ENCODE results near the gene MSMB. TPM values are rescaled to one million over a fixed set of nuclear protein-coding genes. Genes with fewer than 3 reads are reported as not detected.

The MSMB gene
- total and polyA plus RNA-seq, 9 of the 15 experiments (the other 6 are each of a cell fraction or from before 2014, with no cell fraction given) = 0.21 to 0.60 TPM; not detected in 7

DNA sequence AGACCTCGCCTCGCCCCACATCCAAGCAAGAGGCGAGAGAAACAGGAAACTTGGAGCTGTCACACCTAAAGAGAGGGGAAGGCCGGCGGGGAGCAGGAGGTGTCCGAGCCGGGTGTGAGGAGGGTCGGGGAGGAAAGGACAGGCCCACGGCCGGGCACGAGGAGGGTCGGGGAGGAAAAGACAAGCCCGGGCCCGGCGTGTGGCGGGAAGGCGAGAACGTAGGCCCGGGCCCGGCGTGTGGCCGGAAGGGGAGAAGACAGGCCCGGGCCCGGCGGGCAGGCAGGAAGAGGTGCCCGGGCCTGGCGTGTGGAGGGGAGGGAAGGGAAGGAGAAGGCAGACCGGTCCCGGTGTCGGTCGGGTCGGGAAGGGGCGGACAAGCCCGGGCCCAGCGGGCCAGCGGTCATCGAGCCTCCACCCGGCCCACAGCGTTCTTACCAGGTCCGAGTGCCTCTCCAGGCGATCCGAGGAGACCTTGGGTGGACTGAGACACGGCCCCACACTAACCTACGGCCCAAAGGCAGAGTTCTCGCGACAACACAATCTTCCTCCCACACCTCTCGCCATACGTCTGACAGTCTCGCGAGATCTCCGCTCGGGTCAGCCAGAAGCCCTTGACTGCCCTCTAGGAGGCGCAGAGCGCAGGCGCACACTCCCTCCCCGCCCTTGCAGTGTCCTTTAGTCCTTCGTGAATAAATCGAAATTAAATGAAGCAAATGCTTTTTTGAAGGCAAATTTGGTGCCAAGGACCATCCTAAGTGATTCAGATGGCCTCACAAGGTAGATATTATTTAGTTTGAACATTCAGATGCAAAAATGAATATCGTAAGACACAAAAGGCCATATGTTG, 15.8 kb downstream of the MSMB start, which contains the start of gene NCOA4 (continued):
- TF ChIP-seq, protein P1, sequence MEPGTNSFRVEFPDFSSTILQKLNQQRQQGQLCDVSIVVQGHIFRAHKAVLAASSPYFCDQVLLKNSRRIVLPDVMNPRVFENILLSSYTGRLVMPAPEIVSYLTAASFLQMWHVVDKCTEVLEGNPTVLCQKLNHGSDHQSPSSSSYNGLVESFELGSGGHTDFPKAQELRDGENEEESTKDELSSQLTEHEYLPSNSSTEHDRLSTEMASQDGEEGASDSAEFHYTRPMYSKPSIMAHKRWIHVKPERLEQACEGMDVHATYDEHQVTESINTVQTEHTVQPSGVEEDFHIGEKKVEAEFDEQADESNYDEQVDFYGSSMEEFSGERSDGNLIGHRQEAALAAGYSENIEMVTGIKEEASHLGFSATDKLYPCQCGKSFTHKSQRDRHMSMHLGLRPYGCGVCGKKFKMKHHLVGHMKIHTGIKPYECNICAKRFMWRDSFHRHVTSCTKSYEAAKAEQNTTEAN (CRISPR knock-in tag; IDR thresholded peaks at IDR 0.05) = 0 out of 2 replicates have a peak, but pooled peaks have one; percentile 70

DNA sequence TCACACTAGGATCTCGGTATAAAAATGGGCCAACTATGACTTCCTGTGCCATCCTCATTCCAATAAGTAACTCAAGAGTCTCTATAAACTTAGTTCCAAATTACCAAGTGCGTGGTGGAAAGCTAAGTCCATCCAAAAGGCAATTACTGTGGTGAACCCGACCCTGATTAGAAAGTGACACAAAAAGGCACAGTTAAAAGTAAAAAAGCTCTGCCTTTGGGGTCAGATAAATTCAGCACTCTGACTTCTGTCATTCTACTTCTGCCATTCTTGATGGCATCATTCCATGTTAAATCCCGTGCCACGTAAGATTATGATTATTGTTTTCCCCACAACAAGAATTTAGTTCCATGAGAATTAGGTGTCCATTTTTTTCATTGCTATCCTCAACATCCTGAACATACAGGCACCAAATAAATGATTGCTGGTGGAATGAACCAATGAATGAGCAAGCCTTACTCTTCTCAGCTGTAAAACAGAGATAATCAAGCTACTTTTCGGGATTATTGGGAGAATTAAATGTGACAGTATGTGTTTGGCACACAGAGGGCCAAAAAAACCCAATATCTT, 16.5 kb downstream of the MSMB start:
- POLR2A ChIA-PET = interaction anchor here (0.6 to 3.0 kb wide), 12 partner anchors 10 to 56 kb away, joined by 3 to 14 read pairs (median 4); partner anchors contain the start of gene MSMB
- peak overlapping the region; percentile 93; the same call in 1 of the 2 replicates for H2AFZ ChIP-seq (ENCODE audit: low read depth, low read length)
- ATAC-seq = no peak

More for the DNA sequence above, 16.5 kb downstream of the MSMB start:
- TF ChIP-seq ZNF174 (CRISPR knock-in tag; IDR thresholded peaks at IDR 0.05) = no peak
- no peak for TF ChIP-seq ZNF316 (IDR thresholded peaks at IDR 0.05)
- 0 out of 2 replicates have a peak, but pooled peaks have one; percentile 8 for TF ChIP-seq KAT7 (CRISPR knock-in tag; IDR thresholded peaks at IDR 0.05; ENCODE audit: borderline replicate concordance)
- Histone ChIP-seq H3K79me2 (ENCODE audit: control insufficient read depth, insufficient read depth, low read length) (peaks cover 59% of the 10 kb centered on the region), H3K9ac (ENCODE audit: insufficient read depth in 1 of 2, low read depth in 2 of 2, low read length in 2 of 2) (peak overlapping the region; percentile 94 to 99), H4K20me1 (replicated peaks; ENCODE audit: control insufficient read depth, insufficient read depth, low read length) (peaks cover 5% of the 10 kb centered on the region; the same call in 1 of the 2 replicates), H3K4me1 (replicated peaks in 1 of 2; ENCODE audit: control insufficient read depth in 2 of 2, insufficient read depth in 2 of 2, low read length in 2 of 2) (peaks cover 26 to 67% of the 10 kb centered on the region in 2 experiments), H3K27ac (ENCODE audit: extremely low read depth, low read depth, low read length) (peak overlapping the region; percentile 92), H3K27me3 (ENCODE audit: control insufficient read depth in 2 of 2, insufficient read depth in 2 of 2, low read length in 2 of 2) (no peaks in the 10 kb centered on the region), H3K36me3 (ENCODE audit: control insufficient read depth, insufficient read depth, low read length) (peaks cover 36% of the 10 kb centered on the region), H3K4me3 (peak overlapping the region; percentile 85), H3K4me2 (ENCODE audit: insufficient read depth, low read length) (peak overlapping the region; percentile 92), H3K9me3 (replicated peaks; ENCODE audit: control insufficient read depth, insufficient read depth, low read depth, low read length) (no peaks in the 10 kb centered on the region), H3K9me1 (ENCODE audit: control insufficient read depth, insufficient read depth, low read length) (peaks cover 3% of the 10 kb centered on the region)
- FAIRE-seq = no peak
- WGBS (ENCODE audit: insufficient coverage, low coverage, missing lambda C conversion rate) = 2% methylated on average over 6 of the region's 6 CpGs
- TSS peak; percentile 58 for BruUV-seq (replicated peaks)
- DNase-seq (ENCODE audit: extremely low read depth in 1 of 4, low spot score in 3 of 4) = no peak
- intact Hi-C loops (cut with micrococcal nuclease) = loop anchor here (5.0 kb wide), 2 partner anchors 198 to 562 kb away; no protein-coding TSS in a partner anchor
- CTCF ChIA-PET (ENCODE audit: low intra/inter-chr PET ratio) = no interaction called here
- in situ Hi-C loops (cut with MboI) = loop anchor here (5.0 kb wide), 1 partner anchor 567 kb away; no protein-coding TSS in a partner anchor
